DMS 273 (cell line): ENCODE data around the gene GPBAR1.

Experiments
- DNase-seq: peaks from one replicate; lab custom pipeline; 2025; ENCODE audit not compliant: unreplicated experiment; lab: John Stamatoyannopoulos, UW

The GPBAR1 gene

DNA sequence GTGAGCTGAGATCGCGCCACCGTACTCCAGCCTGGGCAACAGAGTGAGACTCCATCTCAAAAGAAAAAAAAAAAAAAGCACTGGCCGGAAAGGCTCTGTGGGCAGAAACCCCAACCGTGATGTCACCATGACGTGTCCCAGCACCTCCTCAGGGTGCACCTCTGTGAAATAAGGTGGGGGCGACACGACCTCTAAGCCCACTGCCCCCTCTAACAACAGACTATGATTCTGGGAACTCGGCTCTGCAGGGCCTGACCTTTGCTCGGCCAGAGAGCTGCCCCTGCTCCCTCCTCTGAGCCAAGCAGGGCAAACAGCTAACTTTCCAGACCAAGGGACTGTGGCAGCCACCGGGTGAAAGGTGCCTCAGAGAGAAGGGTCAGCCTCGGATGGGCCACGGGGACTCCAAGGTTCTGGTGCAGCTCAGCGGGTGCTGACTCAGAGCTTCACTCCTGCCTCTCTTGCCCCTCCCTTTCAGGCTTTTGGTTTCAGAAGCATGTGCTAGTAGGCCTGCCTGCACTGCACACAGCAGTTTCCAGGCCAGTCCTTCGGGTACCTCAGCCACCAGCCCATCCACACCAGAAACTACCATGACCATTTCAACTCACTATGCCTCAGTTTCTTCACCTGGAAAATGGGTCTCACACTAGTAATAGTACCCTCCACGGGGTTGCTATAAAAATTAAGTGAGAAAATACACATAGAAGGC, 23.4 kb downstream of the GPBAR1 start:
- DNase-seq, result no peak

DNA sequence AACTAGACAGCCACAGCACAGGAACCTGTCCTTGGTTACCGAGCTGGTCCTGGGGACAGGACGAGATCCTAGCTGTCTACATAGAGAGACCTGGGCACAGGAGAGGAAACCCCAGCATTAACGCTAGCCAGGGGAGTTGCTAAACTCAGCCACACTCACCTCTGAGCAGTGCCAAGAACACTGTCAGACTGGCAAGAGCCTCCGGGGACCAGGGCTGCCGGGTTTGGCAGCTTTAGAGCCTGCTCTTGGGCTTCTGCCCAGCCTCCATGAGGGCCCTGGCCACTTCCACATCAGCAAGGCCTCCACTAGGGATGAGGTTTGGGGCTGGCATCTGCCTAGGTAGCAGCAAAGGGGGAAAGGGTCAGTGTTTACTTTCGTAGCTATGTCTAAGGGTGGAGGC, 24.8 kb downstream of the GPBAR1 start:
- peak; percentile 72 for DNase-seq

DNA sequence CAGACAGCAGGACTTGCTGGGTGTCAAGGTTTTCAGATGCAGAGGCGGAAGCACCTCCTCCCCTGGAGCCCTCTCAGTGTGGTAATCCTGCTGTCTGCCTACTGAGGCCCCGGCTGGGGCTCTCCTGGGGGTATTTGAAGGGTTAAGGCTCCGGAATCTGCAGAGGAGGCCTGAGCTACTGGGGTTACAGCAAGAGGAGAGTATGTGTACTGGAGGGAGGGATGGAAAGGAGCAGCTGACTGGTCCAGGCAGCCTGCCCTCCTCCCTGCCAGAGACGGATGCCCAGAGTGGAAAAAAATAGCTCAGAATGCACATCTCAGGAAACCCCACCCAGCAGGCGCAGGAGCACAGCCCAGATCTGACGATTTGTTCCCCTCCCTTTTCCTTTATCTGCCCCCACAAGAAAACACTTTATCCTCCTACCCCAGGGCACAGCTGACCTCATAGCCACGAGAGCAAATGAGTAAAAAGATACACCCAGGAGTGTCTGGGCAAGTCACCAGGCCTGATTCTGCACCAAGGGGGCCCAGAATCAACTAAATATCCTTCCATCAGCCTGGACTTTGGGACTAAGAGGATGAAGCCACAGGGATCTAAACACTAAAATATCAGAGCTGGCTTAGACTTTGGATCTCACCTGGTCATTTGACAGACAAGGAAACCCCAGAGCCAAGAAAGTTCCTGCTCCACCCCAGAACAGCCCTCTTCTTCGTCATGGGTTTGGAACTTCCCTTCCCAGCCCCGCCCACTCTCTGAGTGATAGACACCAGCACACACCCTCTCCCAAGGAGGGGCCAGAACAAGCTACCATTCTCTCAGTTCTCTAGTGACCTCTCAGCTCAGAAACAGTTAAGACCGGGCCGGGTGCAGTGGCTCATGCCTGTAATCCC, 26.0 kb downstream of the GPBAR1 start:
- DNase-seq, result peak; percentile 80

DNA sequence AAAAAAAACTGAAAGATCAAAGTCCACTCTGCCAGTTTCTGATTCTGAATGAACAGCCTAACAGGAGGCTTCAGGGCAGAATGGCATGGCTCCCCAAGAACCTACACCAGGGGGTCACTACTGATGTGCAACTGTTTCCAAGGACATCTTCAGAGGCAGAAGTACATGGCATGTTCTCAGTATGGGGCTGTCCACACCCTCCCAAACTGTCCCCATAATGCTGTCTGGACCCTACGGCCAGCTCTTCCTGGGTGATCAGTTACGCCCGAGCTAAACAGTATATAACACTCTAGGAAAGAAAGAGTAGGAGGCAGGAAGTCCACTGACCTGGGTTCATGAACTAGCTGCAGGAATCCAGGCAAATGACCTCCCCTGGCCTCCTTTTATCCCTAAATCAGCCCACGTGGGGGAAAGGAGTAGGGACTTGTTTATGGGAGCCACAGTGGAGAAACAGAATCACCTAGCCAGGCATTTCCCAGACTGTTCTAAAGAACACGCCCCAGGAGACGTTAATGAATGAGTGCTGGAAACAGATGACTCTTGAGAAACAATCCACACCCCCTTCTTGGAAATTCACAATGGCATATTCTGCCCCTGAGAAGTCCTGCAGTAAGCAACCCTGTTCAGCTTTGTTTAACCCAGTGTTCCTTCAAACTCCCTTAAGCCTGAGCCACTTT, 29.0 kb downstream of the GPBAR1 start:
- DNase-seq, result no peak

DNA sequence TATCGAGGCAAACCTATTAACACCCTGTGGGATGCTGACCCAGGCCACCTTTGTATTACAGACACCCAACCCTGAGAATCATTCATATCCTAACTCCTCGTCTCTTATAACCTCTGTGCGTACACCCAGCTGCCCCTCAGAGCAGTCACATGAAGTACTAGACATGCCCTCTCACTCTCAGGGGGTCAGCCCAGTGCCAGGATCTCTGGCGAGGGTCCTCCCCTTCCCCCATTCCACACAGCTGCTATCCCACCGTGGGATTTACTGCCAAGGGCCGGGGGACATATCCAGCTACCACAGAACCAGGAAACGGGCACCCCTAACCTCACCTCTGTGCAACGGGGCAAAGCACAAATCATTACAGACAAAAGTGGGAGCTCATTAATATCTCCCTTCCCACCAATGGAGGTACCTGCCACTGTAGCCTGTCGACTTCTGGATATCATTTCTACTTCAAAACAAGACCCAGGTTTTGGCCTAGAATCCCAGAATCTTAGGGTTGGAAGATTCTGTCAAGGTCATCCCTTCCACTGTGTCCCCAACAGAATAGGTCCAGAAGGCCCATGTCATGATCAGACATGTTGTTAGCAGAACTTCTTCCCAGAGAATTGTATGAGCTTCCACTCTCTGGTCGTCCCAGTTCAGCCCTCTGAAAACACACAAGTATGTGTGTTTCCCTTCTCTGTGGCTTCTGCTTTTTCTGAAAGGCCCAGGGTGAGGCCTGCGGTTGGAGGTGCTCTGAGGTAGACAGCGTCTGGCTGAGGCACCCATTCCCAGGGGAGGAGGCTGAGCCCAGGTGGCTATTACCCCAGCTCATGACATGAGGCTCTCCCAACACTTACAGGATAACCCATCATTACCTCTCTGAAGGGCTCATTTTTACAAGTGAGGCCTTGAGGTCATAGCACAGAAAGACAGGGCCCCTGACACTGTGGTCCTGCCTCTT, 29.8 kb downstream of the GPBAR1 start:
- no peak for DNase-seq

DNA sequence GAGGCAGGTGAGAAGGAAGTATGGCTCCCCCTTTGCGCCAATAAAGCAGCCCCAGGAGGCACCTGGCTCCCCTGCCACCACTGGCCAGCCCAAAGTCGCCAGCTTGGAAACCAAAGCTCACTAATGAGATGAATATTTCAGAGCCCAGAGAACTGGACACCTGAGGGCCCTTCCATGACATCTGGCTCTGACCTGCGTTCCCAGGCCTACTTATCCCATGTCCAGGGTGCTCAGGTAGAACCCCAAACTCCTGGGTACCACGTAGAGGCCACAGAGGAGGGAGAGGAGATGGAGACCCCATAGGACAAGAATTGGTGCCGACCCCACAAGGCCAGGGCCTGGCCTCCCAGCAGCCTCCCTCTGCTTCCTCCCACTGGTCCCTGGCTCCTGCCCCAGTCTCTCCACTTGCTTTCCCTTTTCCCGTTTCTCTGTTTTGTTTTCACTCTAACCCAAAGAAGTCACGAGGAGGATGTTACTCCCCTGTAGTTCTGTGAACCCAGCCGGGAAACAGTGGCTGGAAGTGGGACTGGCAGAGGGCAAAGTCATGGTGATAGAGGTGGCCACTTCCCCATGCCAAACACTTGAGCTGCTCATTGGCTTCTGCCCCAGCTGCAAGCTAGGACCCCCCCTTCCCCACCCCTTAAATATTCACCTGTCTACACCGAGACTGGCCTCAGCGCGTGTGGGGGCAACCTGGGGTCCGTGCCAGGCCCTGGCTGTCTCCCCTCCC, 30.7 kb downstream of the GPBAR1 start:
- DNase-seq, result no peak

DNA sequence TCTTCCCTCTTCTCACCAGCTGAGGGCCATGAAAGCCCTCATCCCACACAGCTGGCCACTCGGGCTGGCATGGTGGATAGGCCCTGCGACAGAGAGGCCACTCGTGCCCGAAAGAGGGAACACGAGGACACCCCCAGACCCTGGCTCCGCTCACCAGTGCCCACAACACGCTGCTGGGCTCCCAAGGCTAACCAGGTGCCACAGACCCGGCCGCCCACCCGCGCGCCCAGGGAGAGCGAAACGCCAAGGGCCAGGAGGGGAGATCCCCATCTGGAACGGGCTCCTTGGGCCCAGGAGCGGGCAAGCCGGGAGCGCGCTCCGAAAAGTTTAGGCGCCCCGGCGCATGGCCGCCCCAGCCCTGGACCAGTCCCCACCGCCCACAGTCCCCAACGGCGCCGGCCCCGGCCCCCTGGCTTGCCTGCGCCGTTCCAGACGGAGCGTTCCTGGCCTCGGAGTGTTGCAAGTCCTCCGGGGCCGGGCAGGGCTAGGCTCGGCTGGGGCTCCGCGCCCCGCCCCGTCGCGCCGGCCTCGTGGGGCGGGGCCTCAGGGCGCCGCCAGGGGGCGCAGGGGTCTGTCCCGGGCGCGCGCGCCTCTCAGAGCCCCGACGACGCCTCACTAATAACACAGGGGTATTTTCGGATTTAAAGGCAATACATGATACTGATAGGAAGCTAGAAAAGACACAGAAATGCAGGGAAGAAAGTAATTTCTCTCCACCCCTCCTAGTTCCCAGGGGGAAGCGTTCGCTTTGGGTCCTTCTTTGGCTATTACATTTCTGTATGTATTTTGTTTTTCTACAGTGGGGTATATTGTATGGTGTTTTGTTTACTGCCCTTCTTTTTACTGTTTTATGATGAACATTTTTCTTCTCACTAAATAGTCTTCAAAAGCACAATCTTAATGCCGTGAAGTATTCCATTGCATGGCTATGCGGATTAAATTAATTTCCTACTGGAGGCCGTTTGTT, 31.5 kb downstream of the GPBAR1 start, which contains the start of gene TMBIM1:
TSS of gene TMBIM1 (minus strand) at position 456 of the 967 bp plus-strand sequence. CDS start 10,362 bp downstream, outside the sequence.
- peak; percentile 86 for DNase-seq

DNA sequence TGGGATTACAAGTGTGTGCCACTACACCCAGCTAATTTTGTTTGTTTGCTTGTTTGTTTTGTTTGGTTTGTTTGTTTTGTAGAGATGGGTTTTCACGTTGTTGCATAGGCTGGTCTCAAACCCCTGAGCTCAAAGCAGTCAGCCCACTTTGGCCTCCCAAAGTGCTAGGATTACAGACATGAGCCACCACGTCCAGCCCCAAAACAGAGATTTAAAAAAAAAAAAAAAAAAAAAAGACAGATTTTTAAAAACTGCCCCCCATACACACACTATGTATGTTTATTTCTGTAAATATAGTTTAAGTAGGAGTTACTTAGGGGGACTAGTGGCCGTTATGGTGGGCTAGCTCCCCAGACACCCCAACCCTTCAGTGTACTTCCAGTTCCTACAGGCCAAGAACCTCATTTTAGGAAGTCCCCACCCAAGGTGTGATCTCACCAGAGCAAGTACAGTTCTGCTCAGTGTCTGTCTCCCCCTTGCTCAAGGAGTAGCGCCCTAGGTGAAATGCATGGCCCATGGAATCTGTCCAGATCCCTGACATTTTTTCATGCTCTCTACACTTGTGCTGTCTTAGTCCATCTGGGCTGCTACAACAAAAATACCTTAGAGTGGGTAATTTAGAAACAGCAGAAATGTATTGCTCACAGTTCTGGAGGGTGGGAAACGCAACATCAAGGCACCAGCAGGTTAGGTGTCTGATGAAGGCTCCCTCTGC, 33.1 kb downstream of the GPBAR1 start:
- DNase-seq, result no peak

DNA sequence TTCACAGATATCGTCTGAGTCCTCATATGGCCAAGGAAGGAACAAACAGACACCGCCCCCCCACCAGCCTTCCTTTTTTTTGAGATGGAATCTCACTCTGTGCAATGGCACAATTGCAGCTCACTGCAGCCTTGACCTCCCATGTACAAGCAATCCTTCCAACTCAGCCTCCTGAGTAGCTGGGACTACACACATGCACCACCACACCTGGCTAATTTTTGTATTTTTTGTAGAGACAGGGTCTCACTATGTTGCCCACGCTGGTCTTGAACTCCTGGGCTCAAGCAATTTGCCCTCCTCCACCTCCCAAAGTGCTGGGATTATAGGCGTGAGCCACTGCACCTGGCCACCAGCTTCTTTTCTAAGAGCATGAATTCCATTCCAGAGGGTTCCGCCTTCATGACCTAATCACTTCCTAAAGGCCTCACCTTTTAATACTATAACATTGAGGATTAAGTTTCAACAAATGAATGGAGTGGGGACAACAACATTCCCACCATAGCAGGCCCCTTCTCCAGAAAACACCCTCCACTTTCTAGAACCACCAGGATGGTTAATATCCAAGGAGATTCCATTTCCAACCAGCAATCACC, 33.7 kb downstream of the GPBAR1 start:
- no peak for DNase-seq

DNA sequence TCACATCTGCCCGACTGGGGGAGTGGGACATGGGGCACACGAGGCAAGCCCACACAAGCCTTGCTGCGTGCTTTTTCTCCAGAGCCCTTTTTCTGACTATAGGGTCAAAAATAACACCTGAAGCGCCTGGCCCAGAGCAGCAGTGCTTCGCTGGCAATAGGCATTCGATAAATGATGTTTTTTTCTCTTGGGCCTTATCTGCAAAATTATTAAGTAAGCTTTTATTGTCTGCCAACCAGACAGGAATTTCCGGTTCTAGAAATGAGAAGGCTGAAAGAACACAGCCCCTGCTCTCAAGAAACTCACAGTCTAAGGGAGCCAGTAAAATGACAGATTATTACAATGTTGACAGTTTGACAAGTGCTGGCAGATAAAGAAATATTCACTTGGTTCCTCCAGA, 34.2 kb downstream of the GPBAR1 start:
- no peak for DNase-seq

DNA sequence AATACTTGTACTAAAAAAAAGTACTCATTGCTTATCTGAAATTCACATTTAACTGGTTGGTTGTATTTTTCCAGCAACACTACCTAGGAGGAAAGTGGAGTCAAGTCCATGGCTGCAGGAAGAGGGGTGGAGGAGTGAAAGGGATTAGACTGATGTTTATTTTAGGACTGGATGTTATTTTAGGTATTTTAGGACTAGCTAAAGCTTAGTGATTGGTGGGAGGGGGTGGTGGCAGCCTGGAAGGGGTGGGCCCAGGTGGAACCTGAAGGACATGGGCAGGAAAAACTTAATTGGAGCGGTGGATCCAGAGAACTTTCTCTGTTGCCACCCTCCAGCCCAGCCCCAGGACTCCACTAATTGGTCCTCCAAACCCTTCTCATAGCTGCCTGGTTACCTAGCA, 35.4 kb downstream of the GPBAR1 start:
- DNase-seq, result no peak

DNA sequence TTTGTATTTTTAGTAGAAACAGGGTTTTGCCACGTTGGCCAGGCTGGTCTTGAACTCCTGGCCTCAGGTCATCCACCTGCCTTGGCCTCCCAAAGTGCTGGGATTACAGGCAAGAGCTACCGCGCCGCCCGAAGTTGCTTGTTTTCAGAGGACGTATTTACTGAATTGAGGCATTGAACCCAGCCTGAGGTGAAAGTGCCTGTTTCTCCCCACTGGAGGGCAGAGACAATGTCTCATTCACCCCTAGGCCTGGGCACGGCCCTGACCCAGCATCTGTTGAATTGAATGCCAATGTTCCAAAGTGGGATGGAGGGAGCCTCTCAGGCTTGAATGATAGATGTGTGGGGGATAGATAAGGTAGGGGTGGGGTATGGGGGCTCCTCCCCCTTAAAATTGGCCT, 36.0 kb downstream of the GPBAR1 start:
- DNase-seq, result peak; percentile 21

DNA sequence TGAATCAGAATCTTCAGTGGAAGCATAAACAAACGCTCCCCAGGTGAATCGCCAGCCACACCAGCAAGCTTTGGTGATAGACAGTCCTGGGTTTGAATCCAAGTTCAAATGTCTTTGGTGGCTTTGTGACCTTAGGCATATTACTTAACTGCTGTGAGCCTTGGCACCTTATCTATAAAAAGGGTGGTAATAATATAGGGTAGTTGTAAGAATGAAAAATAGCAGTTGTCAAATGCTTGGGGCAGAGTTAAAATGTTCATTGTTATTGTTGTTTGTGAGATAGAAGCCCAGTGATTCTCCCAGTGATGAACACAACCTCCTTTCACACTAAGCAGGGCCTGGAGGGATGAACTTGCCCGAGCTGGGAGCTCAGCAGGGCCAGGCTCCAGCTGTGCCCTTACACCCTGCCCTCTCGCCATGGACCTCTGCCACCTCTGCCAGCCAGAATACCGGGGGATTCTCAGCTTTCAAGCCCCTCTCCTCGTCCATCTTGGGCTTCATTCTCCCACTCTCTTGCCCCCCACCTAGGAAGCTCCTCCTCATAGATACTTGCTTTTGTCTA, 37.6 kb downstream of the GPBAR1 start:
- DNase-seq, result no peak

DNA sequence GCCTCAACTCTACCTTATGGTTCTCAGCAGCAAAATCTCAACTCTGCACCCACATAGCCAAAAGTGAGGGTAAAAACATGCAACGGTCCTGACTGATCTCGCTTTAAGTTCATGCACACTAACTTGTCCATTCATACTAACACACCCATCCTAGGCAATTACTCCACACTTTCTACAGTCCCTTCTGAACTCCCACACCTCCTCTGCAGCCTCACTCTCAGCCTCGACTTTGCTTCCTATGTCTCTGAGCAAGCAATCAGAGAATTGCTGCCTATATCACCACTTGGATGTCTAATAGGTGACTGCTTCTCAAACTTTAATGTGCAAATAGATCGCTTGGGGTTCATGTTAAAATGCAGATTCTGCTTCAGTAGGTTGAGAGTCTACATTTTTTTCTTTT, 39.3 kb downstream of the GPBAR1 start:
- DNase-seq, result no peak

DNA sequence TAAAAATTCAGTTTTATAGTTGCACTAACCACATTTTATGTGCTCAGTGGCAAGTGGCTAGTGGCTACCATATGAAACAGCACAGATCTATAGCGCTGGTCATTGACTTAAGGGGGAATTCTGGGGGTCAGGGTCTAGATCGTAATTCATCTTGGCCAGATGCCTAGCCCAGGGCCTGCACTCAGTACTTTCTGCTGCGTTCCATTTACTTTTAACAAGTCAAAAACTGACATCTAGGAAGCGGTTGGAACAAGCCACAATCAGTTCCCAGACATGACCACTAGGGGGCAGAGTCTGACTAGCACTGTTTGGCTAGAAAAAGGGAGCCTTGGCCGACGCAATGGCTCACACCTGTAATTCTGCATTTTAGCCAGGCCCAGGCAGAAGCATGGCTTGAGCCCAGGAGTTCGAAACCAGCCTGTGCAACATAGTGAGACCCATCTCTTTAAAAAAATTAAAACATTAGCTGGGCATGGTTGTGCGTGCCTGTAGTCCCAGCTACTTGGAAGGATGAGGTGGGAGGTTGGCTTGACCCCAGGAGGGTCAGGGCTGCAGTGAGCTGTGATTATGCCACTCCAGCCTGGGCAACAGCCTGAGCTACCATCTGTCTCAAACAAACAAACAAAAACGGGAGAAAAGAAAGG, 40.5 kb downstream of the GPBAR1 start:
- DNase-seq, result peak; percentile 93

DNA sequence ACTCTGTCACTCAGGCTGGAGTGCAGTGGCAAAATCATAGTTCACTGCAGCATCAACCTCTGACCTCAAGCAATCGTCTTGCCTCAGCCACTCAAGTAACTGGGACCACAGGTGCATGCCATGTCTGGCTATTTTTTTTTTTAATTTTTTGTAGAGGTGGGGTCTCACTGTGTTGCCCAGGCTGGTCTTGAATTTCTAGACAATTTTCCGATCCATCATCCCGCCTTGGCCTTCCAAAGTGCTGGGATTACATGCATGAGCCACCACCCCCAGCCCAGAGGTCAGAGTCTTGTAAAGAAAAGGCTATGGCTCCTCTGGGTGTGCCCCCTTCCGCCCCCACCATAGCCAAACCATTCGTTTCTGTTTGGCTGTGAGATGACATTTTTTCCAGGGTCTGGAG, 44.6 kb downstream of the GPBAR1 start:
- DNase-seq, result no peak
